ENCODE results near the gene RGS16. TPM values are rescaled to one million over a fixed set of nuclear protein-coding genes. Genes with fewer than 3 reads are reported as not detected.
A peak's percentile ranks its signal among the peaks of the same experiment; 100 is the strongest.

Gene RGS16
- total and polyA plus RNA-seq, 8 donors = 0.58 to 29.0 (median 1.9) TPM; not detected in 1

- DNase-seq = no peak
- no peak overlapping the region for H3K4me3 ChIP-seq
- TF ChIP-seq POLR2AphosphoS5 (IDR thresholded peaks at IDR 0.05) = peak in 1 of 3 donors; percentile 9
- TF ChIP-seq, protein P1, sequence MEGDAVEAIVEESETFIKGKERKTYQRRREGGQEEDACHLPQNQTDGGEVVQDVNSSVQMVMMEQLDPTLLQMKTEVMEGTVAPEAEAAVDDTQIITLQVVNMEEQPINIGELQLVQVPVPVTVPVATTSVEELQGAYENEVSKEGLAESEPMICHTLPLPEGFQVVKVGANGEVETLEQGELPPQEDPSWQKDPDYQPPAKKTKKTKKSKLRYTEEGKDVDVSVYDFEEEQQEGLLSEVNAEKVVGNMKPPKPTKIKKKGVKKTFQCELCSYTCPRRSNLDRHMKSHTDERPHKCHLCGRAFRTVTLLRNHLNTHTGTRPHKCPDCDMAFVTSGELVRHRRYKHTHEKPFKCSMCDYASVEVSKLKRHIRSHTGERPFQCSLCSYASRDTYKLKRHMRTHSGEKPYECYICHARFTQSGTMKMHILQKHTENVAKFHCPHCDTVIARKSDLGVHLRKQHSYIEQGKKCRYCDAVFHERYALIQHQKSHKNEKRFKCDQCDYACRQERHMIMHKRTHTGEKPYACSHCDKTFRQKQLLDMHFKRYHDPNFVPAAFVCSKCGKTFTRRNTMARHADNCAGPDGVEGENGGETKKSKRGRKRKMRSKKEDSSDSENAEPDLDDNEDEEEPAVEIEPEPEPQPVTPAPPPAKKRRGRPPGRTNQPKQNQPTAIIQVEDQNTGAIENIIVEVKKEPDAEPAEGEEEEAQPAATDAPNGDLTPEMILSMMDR (IDR thresholded peaks at IDR 0.05) = no peak
- intact Hi-C loops (cut with DNase I; ENCODE audit: low total_unique reads) = no loop called here
- H3K27ac ChIP-seq = no peak overlapping the region
- WGBS, 5 donors = 62 to 94% (median 91%) methylated on average over 2 of the region's 2 CpGs
- H3K4me1 ChIP-seq = no peaks in the 10 kb centered on the region
- peaks cover 10 to 31% (median 27%) of the 10 kb centered on the region in 4 donors for H3K36me3 ChIP-seq
- H3K27me3 ChIP-seq = no peaks in the 10 kb centered on the region
- no peaks in the 10 kb centered on the region for H3K9me3 ChIP-seq
These were observed 33.6 kb downstream of the RGS16 start for GRCh38 chr1:182570611-182570970.

DNA sequence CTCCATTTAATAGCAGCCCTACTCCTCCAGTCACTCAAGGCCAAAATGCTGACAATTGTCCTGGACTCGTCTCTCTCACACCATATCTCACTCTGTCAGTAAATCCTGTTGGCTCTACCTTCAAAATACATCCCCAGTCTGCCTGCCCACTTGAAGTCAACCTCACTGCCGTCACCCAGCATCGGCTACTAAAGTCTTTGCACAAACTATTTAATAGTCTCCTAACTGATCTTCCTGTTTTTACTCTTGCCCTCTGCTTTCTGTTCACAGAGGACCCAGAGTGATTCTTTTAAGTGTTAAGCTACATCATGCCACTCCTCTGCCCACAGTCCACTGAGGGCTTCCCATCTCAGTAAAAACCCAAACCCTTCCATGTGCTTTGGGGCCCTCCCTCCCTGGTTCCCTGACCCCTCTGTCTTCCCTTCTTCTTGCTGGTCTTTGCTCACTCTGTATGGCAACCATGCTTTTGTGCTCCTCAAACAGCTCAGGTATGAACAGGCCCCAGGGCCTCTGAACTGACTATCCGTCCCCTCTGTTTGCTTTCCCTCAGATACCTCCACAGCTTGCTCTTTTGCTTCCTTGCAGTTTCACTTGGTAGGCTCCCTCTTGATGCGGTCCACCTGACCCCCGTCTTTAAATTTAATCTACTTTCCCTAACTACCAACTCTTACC, 34.1 kb downstream of the RGS16 start:
- peaks cover 5 to 26% (median 22%) of the 10 kb centered on the region in 4 donors for H3K36me3 ChIP-seq
- TF ChIP-seq EP300 (IDR thresholded peaks at IDR 0.05) (no peak), POLR2A (IDR thresholded peaks at IDR 0.05) (no peak), POLR2AphosphoS5 (IDR thresholded peaks at IDR 0.05) (no peak)
- TF ChIP-seq, protein P1 (IDR thresholded peaks at IDR 0.05) = no peak
- H3K27me3 ChIP-seq = no peaks in the 10 kb centered on the region
- 85 to 93% (median 89%) methylated on average over 6 of the region's 6 CpGs for WGBS, 5 donors
- DNase-seq = no peak
- no peaks in the 10 kb centered on the region for H3K9me3 ChIP-seq
- H3K4me3 ChIP-seq = no peak overlapping the region
- no peak overlapping the region for H3K27ac ChIP-seq
- H3K4me1 ChIP-seq = no peaks in the 10 kb centered on the region
- intact Hi-C loops (cut with DNase I; ENCODE audit: low total_unique reads) = no loop called here

- Histone ChIP-seq H3K9me3 (no peaks in the 10 kb centered on the region), H3K36me3 (peaks cover 0 to 14% (median 9%) of the 10 kb centered on the region in 4 donors), H3K27me3 (no peaks in the 10 kb centered on the region), H3K4me3 (no peak overlapping the region), H3K4me1 (no peaks in the 10 kb centered on the region), H3K27ac (no peak overlapping the region)
- TF ChIP-seq POLR2A (IDR thresholded peaks at IDR 0.05) = no peak
- no peak for TF ChIP-seq POLR2AphosphoS5 (IDR thresholded peaks at IDR 0.05)
- no peak for TF ChIP-seq EP300 (IDR thresholded peaks at IDR 0.05)
- TF ChIP-seq, protein P1 (IDR thresholded peaks at IDR 0.05) = no peak
- intact Hi-C loops (cut with DNase I; ENCODE audit: low total_unique reads) = no loop called here
- 49 to 91% (median 82%) methylated on average over 3 of the region's 3 CpGs for WGBS, 5 donors
- DNase-seq = no peak
These were observed 35.4 kb downstream of the RGS16 start for GRCh38 chr1:182568647-182569284.

DNA sequence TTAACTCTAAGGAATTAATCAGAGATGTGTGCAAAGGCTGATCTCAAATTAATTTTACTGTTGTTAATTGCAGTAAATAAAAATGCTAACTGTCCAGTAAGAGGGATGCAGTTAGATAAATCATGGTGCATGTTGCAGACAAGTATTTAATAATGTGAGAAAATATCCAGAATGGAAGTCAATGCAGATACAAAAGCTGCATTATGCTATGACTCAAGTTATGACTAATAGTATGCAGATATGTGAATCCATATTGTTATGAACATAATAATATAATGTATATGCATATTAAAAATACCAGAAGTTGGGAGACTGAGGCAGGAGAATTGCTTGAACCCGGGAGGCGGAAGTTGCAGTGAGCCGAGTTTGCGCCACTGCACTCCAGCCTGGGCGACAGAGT, 36.6 kb downstream of the RGS16 start:
- TF ChIP-seq EP300 (IDR thresholded peaks at IDR 0.05) (no peak), POLR2A (IDR thresholded peaks at IDR 0.05) (no peak)
- Histone ChIP-seq H3K27ac (no peak overlapping the region), H3K9me3 (no peaks in the 10 kb centered on the region), H3K36me3 (peaks cover 0 to 3% (median under 1%) of the 10 kb centered on the region in 4 donors), H3K4me1 (no peaks in the 10 kb centered on the region), H3K27me3 (no peaks in the 10 kb centered on the region), H3K4me3 (no peak overlapping the region)
- intact Hi-C loops (cut with DNase I; ENCODE audit: low total_unique reads) = no loop called here
- 82 to 87% (median 84%) methylated on average over 5 of the region's 5 CpGs for WGBS, 5 donors
- DNase-seq = no peak

DNA sequence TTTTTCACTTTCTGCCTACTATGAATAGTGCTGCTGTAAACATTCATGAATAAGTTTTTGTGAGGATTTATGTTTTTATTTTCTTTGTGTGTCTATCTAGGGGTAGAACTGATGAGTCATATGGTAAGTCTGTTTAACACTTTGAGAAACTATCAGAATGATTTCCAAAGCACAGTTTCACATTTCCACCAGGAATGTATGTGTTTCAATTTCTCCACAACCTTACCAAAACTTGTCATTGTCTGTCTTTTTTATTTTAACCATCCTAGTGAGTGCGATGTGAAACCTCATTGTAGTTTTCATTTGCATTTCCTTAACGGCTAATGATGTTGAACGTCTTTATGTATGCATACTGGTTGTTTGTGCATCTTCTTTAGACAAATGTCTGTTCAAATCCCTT, 38.7 kb downstream of the RGS16 start:
- no peaks in the 10 kb centered on the region for H3K4me1 ChIP-seq
- H3K36me3 ChIP-seq = no peaks in the 10 kb centered on the region
- intact Hi-C loops (cut with DNase I; ENCODE audit: low total_unique reads) = no loop called here
- DNase-seq = no peak
- H3K27ac ChIP-seq = no peak overlapping the region
- 54 to 82% (median 77%) methylated on average over 3 of the region's 3 CpGs for WGBS, 5 donors
- H3K4me3 ChIP-seq = no peak overlapping the region
- H3K9me3 ChIP-seq = no peaks in the 10 kb centered on the region
- no peaks in the 10 kb centered on the region for H3K27me3 ChIP-seq
- TF ChIP-seq, protein P1 (IDR thresholded peaks at IDR 0.05) = no peak
- no peak for TF ChIP-seq POLR2AphosphoS5 (IDR thresholded peaks at IDR 0.05)
- TF ChIP-seq POLR2A (IDR thresholded peaks at IDR 0.05) = no peak
- no peak for TF ChIP-seq EP300 (IDR thresholded peaks at IDR 0.05)

Measured in stomach (tissue), 9 donors.